A204.1 (cell line): Measurements from ENCODE around the gene NACA2.
"Not testable (repeated sequence)": the region's sequence is repeated elsewhere in the genome, so short reads cannot be mapped to it uniquely, and the experiment has no call there.

Experiments
- FAIRE-seq: peaks from 2 replicates; lab custom pipeline; 2012; peaks lifted over from hg19 to GRCh38; lab: Jason Lieb, UNC

NACA2 gene

DNA sequence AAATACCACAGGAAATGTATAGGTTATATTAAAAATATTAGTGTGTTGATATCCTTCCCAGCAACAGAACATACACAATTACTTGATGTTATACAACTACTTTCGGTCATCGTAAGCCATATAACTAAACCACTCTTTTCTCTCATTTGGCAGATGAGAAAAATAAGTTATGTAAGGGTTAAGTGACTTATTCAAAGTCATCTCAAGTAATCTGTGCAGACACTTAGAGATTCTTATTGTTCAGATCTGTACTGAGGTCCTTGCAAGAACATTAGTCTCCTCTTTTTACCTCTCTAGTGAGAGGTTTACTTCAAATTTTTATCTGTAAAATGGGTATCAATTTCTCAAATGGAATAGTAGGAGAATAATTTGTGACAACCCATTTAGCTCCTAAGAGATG, 15.0 kb downstream of the NACA2 start:
- FAIRE-seq = no peak

DNA sequence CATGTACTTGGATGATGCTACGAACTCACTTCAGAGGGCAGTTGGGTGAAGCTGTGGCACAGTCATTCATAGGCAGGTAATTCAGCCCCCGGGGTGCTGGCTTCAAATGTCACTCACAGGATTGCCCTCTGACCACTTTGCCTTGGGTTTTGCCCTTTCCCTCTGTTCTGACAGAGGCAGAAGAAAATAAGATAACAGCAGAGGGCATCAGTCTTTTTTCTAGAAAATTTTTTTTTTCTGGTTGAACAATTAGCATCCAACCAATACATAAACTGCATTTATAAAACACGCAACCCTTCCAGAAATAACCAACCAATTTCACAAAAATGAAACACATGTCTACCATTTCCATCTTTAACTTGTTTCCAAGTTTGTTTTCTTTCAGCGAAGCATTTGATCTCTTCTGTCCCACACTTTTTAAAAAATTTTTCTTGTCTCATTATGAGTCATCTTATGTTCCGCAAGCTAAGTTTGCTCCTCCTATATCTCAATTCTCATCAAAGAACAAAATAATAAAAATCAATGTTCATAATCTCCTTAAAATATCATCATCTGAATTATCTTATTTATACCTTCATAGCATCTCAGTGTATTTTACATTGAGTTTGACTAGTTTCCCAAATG, 15.6 kb downstream of the NACA2 start:
- no peak for FAIRE-seq

DNA sequence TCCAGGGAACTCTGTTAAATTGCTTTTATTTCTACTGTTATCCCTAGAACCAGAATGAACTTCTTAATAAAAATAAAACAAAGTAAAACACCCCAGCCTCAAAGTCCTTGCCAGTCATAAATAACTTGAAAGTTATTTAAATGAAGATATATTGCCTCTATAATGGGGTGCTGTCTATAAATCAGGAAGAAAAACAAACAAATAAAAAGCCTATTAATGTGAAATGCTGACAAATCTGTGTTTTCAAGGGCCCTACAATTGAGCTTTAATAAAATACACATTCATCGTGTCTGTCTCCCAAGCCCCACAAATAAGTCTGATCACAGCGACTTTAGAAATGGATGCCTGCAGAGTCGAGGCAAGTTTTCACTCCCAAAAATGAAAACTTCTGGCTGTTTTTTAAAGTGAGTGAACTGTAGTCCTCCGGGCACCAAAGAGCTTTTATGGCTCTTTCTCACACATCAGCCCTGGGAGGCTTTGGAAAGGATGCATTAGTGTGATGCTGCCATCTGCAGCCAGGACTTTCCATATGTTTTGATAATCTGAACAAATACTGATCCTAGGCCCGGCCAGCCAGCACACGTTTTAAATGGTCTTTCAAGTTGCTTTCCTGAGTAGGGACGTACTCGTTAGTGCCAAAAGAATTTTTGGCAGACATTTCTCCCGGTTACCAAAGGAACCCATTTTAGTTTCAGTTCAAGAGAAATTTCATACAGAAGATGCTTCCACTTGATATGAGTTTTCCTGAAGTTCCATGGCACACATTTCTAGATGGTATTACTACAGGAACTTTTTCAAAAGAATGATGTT, 16.3 kb downstream of the NACA2 start:
- peak; percentile 99 for FAIRE-seq

DNA sequence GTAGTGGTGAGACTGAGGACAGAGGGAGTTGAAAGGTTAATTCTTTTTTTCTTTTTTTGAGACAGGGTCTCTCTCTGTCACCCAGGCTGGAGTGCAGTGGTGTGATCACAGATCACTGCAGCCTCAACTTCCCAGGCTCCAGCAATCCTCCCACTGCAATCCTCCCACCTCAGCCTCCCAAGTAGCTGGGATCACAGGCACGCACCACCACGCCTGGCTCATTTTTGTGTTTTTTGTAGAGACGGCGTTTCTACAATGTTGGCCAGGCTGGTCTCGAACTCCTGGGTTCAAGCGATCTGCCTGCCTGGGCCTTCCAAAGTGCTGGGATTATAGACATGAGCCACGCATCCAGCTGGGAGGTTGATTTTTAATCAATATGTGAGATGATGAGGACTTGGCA, 18.5 kb downstream of the NACA2 start:
- not testable (repeated sequence) for FAIRE-seq

DNA sequence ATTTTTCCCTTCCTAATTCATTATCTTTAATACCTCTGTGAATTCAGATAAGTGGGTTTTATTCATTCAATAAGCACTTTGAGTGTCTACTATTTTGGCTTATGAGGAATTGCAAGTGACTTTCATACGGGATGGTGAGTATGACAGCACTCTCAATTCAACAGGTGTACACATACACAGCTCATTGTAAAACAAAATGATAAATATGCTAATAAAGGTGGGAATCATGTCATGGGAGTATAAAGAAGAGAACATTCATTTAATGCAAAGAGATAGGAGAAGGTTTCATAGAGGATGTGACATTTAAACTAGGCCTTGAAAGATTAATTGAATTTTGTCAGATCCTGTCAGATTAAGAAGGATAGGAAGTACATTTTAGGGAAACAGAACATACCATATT, 19.4 kb downstream of the NACA2 start:
- FAIRE-seq = no peak

DNA sequence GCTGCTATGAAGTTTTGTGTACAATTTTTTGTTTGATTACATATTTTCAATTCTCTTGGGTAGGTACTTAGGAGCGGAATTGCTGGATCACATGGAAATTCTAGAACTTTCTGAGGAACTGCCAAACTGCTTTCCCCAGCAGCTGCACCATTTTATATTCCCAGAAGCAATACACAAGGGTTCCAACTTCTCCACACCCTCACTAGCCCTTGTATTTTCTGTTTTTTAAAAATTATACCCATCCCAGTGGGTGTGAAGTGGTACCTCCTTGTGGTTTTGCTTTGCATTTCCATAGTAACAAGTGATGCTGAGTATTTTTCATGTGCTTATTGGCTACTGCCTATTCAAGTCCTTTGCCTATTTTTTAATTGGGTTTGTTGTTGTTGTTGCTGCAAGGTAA, 20.9 kb downstream of the NACA2 start:
- no peak for FAIRE-seq

DNA sequence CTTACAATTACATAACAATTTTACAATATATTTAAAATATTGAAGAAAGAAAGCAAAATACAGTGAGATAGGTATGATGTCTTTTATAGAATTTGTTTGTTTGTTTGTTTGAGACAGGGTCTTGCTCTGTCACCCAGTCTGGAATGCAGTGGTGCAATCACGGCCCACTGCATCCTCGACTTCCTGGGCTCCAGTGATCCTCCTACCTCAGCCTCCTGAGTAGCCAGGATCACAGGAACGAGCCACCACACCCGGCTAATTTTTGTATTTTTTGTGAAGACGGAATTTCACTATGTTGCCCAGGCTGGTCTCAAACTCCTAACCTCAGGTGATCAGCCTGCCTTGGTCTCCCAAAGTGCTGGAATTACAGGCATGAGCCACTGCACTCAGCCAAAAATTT, 21.5 kb downstream of the NACA2 start:
- FAIRE-seq = not testable (repeated sequence)

DNA sequence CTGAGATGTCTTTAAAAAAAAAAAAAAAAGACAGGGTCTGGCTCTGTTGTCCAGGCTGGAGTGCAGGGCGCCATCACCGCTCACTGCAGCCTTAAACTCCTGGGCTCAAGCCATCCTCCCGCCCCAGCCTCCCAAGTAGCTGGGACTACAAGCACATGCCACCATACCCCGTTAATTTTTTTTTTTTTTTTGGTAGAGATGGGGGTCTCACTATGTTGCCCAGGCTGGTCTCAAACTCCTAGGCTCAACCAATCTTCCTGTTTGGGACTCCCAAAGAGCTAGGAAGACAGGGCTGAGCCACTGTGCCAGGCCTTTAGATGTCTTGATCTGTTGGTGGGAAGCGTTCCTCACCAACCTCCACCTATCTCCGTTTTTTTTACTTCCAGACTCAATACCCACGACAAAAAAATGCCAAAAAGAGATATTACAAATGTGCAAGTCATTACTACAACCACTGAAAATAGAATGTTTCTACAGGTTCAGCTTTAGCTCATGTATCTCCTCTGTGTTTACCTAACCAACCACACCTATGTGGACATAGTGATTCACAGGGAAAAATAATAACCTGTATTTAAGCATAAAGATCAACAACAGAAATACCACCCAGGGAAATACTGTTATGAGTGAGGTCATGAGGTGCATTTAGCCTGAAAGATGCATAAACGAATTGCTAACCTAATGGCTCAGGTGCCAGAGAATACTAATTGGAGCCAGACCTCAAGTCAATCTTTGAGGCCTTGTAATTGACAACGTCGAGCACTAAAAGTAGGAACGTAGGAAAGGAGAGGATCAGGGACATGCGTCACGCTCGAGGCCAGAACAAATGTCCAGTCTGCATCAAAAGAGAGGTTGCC, 22.6 kb downstream of the NACA2 start:
- FAIRE-seq = no peak

DNA sequence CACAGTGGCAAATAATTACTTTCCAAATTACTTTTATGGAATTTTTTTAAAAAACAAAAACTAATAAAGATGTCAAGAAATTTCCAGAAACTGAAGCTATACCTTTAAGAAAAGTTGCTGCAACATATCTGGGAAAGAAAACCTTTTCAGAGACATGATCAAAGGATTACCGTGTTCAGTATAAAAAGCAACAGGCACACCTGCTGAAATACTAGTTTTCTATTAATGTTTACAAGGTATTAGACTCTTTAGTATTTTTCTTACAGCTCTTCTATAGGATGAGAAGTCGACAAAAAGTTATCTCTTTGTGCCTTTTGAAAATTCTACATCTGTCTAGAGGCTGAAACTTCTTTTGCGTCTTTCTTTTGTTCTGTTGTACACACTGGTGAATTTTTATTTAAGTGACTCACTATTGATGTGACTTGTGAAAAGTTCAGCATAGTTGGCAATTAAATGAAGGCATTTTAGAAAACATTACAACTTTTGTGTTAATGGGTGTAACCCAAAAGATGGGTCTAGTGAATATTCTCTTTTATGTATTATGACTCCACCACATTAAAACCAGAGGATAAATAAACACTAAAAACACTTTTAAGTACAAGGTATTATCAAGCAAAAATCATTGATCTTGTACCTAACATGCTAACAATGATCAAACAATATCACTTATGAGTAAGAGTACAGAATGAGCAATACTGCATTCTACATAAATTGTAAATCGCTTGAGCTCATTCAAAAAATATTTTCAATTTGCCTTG, 23.8 kb downstream of the NACA2 start:
- FAIRE-seq = peak; percentile 3

DNA sequence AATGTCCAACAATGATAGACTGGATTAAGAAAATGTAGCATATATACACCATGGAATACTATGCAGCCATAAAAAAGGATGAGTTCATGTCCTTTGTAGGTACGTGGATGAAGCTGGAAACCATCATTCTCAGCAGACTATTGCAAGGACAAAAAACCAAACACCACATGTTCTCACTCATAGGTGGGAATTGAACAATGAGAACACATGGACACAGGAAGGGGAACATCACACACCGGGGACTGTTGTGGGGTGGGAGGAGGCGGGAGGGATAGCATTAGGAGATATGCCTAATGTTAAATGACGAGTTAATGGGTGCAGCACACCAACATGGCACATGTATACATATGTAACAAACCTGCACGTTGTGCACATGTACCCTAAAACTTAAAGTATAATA, 24.6 kb downstream of the NACA2 start:
- FAIRE-seq = not testable (repeated sequence)

DNA sequence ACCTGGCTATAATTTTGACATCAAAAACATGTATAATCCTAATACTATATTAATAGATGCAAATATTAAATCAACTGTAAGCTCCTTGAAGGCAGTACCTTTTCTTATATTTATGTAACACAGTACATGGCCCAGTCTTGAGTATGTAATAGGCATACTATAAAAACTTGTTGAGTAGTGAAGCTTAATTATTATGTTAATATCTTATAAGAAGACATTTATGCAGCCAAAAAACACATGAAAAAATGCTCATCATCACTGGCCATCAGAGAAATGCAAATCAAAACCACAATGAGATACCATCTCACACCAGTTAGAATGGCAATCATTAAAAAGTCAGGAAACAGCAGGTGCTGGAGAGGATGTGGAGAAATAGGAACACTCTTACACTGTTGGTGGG, 25.2 kb downstream of the NACA2 start:
- FAIRE-seq = peak; percentile 65

DNA sequence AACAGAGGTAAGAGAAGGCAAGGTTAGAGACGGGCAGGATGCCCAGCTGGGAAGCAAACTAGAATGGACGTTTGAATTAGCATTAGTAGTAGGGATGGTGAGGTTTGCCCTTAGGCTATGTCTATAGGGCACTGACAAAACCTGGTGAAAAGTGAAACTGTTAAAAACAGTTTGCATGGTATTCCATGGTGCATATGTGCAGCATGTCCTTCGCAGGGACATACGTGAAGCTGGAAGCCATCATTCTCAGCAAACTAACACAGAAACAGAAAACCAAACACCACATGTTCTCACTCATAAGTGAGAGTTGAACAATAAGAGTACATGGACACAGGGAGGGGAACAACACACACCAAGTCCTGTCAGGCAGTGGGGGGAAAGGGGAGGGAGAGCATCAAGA, 25.8 kb downstream of the NACA2 start:
- no peak for FAIRE-seq

DNA sequence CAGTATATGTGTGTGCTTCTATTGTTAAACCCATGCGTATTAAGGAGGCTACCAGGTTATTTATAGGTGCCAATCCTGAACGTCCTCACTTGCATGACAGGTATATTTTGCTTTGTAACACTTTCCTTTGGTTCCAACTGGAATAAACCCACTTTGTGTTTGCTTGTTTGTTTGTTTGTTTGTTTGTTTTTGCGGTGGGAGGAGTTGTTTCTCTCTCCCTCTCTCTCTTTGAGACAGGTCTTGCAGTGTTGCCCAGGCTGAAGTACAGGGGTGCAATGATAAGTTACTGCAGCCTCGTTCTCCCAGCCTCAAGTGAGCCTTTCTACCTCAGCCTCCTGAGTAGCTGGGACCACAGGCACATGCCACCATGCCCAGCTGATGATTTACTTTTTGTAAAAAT, 28.7 kb downstream of the NACA2 start:
- FAIRE-seq = no peak

DNA sequence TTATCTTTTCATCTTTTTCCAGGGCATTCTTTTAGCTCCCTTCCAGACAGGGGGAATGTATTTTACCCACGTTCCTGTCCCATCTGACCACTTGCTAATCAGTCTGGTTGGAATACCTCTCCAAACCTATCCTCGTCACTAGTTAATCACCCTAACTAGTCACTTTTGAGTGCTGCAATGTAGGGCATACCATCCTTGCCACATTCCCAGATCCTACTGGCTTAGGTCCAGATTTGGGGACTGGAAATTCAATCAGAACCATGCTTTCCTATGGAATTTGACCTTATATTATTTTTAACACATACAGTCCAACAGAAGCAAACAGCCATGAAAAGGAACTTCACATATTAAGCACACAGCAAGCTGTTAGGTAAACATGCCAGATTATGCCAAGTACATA, 29.7 kb downstream of the NACA2 start:
- no peak for FAIRE-seq

DNA sequence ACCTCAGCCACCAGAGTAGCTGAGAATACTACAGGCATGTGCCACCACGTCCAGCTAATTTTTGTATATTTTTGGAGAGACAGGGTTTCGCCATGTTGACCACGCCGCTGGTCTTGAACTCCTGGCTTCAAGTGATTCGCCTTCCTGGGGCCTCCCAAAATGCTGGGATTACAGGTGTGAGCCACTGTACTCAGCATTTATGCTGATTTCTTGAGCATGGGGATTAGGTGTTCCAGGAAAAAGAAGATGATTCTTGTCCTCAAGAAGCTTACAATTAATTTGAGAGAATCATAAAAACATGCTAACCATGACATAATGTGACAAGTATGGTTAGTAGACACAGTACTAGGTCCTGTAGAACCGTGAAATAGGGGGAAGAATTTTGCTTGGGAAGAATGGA, 30.9 kb downstream of the NACA2 start:
- no peak for FAIRE-seq

DNA sequence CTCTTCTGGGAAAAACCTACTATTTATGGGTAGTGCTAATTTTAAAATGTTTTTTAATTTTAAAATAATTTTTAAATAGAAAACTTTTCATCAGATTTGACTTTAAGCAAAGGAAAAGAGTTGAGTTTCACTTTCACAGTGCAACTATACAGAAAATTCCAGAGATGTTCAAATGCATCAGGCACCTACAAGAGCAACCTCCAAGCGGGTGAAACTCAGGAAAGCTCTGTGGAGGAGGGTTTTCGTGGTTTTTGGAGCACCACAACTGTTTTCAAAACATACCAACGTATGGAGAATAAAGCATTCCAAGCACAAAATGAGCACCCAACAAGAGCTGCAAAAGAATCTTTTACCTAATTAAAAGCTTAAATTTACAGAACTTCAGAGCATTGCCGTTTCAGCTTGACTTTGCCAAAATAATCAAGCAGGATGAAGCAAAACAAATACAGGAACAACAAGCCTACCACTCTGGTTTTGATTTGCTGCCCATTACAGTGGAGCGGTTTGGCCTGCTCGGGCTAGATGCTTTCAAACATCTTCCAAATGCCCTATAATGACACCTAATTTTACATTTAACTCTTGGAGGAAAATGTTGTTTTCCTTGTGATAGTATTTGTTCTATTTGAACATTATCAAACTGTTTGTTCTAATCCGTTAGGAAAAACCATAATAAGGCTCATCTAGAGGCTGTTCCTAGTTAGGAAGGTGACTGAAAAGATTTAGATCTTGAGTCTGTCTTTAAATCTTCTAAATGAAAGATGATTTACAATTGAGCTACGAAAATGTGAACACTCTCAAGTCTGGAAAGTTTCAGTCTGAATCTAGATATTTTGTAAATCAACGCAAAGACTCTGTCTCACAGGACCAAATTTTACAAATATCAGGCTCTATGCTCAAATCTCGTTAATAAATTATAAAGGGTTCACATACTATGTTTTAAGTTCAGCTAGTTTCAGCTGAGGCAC, 34.5 kb downstream of the NACA2 start:
- FAIRE-seq = no peak

DNA sequence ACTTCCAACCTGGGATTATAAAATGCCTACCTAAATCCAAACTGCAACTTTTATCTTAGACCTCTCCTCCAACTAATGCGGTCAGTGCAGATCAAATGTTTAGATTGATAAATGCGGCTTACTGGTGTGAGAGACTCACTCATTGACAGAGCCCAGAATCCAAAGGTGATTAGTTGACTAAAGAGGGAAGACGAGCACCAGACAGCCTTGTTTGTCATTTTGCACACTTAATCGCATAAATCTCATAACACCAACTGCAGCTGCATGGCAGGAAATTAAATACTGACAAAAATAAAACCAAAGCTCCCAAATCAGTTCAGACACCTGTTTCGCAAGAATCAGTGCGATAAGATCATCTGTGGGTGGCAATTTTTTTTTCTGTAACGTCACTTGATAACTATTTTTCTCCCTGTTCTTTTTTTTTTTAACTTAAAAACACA, 35.9 kb downstream of the NACA2 start:
- no peak for FAIRE-seq

DNA sequence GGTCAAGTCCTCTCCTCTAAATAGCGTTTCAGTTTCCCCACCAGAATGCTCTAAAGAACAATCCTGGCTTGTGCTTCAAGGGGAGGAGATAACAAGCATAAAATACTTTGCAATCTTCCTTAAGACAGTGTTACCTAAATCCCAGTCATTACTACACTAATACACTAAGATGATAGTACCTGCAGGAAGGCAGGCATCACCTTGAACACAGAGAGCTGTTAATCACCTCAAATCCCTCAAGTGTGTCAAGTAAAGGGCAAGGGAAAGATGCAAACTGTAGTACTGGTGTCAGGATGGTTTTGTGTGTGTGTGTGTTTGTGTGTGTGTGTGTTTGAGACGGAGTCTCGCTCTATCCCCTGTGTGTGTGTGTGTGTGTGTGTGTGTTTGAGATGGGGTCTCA, 36.8 kb downstream of the NACA2 start:
- FAIRE-seq = no peak

DNA sequence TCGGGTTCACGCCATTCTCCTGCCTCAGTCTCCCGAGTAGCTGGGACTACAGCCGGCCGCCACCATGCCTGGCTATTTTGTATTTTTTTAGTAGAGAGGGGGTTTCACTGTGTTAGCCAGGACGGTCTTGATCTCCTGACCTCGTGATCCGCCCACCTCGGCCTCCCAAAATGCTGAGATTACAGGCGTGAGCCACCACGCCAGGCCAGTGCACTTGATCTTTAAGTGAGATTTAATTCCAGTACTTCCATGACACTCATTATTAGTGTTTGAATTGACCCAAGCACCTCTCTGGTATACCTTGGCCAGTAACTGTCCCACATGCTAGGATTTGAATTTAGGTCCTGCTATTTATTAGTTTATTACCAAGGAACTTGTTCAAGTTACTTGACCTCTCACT, 38.5 kb downstream of the NACA2 start:
- not testable (repeated sequence) for FAIRE-seq

DNA sequence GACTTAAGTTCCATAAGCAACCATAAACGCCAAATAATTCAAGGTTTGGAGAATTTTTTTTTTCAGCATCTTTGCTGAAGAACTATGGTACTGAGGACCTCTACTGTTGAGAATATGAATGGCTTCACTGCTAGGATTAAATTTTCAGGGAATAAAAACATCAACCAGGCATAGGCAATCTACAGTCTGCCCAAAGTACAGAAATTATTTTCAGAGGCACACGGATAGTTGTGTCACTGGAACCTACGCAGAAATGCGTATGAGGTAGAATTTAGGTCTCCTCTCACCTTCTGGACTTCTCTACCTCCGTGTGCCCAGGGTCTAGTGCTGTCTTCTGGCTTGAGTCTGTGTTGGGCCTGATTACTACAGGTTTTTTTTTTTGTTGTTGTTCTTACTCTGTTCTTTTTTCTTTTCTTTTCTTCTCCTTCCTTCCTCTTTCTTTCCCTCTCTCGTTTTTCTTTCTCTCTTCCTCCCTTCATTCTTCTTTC, 39.7 kb downstream of the NACA2 start:
- FAIRE-seq = peak; percentile 99

DNA sequence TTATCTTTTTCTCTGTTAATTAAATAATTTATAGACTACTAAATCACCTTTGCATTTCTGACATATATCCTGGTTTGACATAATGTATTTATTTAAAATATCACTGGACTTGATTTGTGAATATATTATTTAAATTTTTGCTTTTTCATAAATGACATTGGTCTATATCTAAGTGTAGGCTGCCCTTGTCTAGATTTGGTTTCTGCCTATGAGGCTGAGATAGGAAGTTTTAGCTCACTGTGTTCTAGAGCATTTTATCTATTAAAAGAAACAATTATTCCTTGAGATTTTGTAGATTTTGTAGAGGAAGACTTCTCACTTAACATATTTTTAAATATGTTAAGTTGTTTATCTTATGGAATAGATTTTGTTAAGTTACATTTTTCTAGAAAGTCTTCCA, 43.9 kb downstream of the NACA2 start:
- no peak for FAIRE-seq
